T-helper 2 cell treated with Interferon-gamma antibody and Interleukin-4, amounts not matched to agents 100 ng/mL and 5 ng/mL, for 36 hours (primary cell): ENCODE measurements around the gene OR2B3. TPM values are rescaled to one million over a fixed set of nuclear protein-coding genes. Genes with fewer than 3 reads are reported as not detected.
"Not testable (repeated sequence)": the region's sequence is repeated elsewhere in the genome, so short reads cannot be mapped to it uniquely, and the experiment has no call there.

Experiments used
- intact Hi-C: fragments of 100-400 bp; cut with micrococcal nuclease; formaldehyde crosslinking; loops from one replicate; pipeline ENCODE4 v1.15.1; 2023
- total RNA-seq: library from RNA; stranded (reverse); gene quantifications from 2 replicates; pipeline ENCODE4 v1.2.3, GENCODE V29; 2022

The OR2B3 gene
- total RNA-seq: not detected in 2 replicates

- intact Hi-C loops: no loop called here
Measured at GRCh38 chr6:29087213-29087612, at the start of gene OR2B3. OR2B3 (minus strand) TSS chr6:29087313; CDS start chr6:29087248, 65 bp downstream.

GRCh38 chr6:29131691-29132090 is 44.6 kb upstream of the OR2B3 start:
- intact Hi-C loops: no loop called here

GRCh38 chr6:29130644-29131043 is 43.5 kb upstream of the OR2B3 start:
- intact Hi-C loops: no loop called here

- intact Hi-C loops: no loop called here
Measured at GRCh38 chr6:29129326-29130012, 42.4 kb upstream of the OR2B3 start.

GRCh38 chr6:29114964-29115363 is 27.9 kb upstream of the OR2B3 start:
- intact Hi-C loops: not testable (repeated sequence)

GRCh38 chr6:29112135-29112534 is 25.0 kb upstream of the OR2B3 start:
- intact Hi-C loops: no loop called here

- intact Hi-C loops: no loop called here
Measured at GRCh38 chr6:29107758-29108157, 20.6 kb upstream of the OR2B3 start, which contains the start of gene OR2J3. OR2J3 (plus strand) TSS chr6:29108058; CDS start chr6:29111891, 3,833 bp downstream.

GRCh38 chr6:29099190-29099589 is 12.1 kb upstream of the OR2B3 start, which contains the start of gene OR2J1:
OR2J1 (plus strand) TSS chr6:29099490; CDS start chr6:29100943, 1,453 bp downstream.
- intact Hi-C loops: no loop called here

GRCh38 chr6:29097803-29098202 is 10.7 kb upstream of the OR2B3 start:
- intact Hi-C loops: no loop called here

GRCh38 chr6:29092957-29093356 is 5.8 kb upstream of the OR2B3 start:
- intact Hi-C loops: no loop called here

- intact Hi-C loops: no loop called here
Measured at GRCh38 chr6:29082457-29082856, 4.7 kb downstream of the OR2B3 start.

- intact Hi-C loops: no loop called here
Measured at GRCh38 chr6:29081312-29081711, 5.8 kb downstream of the OR2B3 start.

- intact Hi-C loops: no loop called here
Measured at GRCh38 chr6:29079203-29079602, 7.9 kb downstream of the OR2B3 start.

GRCh38 chr6:29071831-29072723 is 15.0 kb downstream of the OR2B3 start:
- intact Hi-C loops: no loop called here

- intact Hi-C loops: no loop called here
Measured at GRCh38 chr6:29051680-29052079, 35.4 kb downstream of the OR2B3 start.

GRCh38 chr6:29045075-29045474 is 42.0 kb downstream of the OR2B3 start, which contains the start of gene OR2W1:
OR2W1 (minus strand) TSS chr6:29045175; CDS start chr6:29045175, 0 bp downstream.
- intact Hi-C loops: no loop called here

Other genes with a start within 250 kb of the OR2B3 start
- gene TRIM27, start 163.3 kb downstream of the OR2B3 start, total RNA-seq: 61.5 and 65.9 TPM in 2 replicates
- 0.66 and 0.77 TPM in 2 replicates for gene ZNF311, start 82.0 kb downstream of the OR2B3 start, total RNA-seq
- gene OR2W1, start 42.1 kb downstream of the OR2B3 start, total RNA-seq: not detected in 2 replicates
- not detected in 2 replicates for gene OR2J1, start 12.2 kb upstream of the OR2B3 start, total RNA-seq
- not detected in 2 replicates for gene OR2J3, start 20.7 kb upstream of the OR2B3 start, total RNA-seq
- not detected in 2 replicates for gene OR2J2, start 83.6 kb upstream of the OR2B3 start, total RNA-seq
- gene OR14J1, start 214.4 kb upstream of the OR2B3 start, total RNA-seq: not detected in 2 replicates